ENCODE results near the gene TRAPPC10. TPM values are rescaled to one million over a fixed set of nuclear protein-coding genes. Genes with fewer than 3 reads are reported as not detected.

TRAPPC10 gene
- total and polyA plus RNA-seq, 2 donors (not counting 1 experiment from before 2014, with no cell fraction given): 15.4 to 22.0 TPM

DNA sequence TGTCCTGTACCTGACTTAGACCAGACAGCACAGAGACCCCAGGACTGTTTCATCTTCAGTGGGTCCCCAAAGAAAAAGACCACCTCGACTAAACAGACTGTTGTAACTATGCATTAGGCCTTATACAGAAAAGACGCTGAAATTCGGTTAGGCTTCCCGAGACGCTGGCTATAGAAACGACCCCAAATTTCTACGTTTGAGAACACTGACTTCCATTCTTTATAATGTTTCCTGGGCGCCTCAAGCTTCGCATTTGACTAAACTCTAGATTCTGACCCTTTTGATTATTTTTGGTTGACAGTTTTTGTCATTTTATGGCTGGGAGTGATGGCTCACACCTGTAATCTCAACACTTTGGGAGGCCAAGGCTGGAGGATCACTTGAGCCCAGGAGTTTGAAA lies 986 bp upstream of the TRAPPC10 start:
- H3K9me3 ChIP-seq (ENCODE audit: control insufficient read depth, insufficient read depth, low read depth, low read length): no peaks in the 10 kb centered on the region
- TF ChIP-seq EZH2 (IDR thresholded peaks at IDR 0.05; ENCODE audit: low read length, missing control alignments): no peak
- TF ChIP-seq, protein P1, sequence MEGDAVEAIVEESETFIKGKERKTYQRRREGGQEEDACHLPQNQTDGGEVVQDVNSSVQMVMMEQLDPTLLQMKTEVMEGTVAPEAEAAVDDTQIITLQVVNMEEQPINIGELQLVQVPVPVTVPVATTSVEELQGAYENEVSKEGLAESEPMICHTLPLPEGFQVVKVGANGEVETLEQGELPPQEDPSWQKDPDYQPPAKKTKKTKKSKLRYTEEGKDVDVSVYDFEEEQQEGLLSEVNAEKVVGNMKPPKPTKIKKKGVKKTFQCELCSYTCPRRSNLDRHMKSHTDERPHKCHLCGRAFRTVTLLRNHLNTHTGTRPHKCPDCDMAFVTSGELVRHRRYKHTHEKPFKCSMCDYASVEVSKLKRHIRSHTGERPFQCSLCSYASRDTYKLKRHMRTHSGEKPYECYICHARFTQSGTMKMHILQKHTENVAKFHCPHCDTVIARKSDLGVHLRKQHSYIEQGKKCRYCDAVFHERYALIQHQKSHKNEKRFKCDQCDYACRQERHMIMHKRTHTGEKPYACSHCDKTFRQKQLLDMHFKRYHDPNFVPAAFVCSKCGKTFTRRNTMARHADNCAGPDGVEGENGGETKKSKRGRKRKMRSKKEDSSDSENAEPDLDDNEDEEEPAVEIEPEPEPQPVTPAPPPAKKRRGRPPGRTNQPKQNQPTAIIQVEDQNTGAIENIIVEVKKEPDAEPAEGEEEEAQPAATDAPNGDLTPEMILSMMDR (conservative IDR thresholded peaks at IDR 0.05 in 1 of 2, IDR thresholded peaks at IDR 0.05 in 1 of 2; ENCODE audit: low read depth in 1 of 2, low read length in 2 of 2): no peak
- H3K4me3 ChIP-seq (replicated peaks in 1 of 4; ENCODE audit: control extremely low read depth in 1 of 4, insufficient read depth in 1 of 4, low read depth in 3 of 4, low read length in 4 of 4): peak overlapping the region in 3 of 4 experiments; percentile 65 to 80 (median 66)
- no peaks in the 10 kb centered on the region for H3K36me3 ChIP-seq (ENCODE audit: control insufficient read depth, insufficient read depth, low read length)
- peak overlapping the region; percentile 9 for H3K27ac ChIP-seq (ENCODE audit: insufficient read depth, low read length)
- peak overlapping the region; percentile 91 for H3K4me2 ChIP-seq (ENCODE audit: extremely low read depth, insufficient read depth, low read length)
- no peak overlapping the region for H2AFZ ChIP-seq (ENCODE audit: low read length)
- peaks cover 37% of the 10 kb centered on the region for H3K79me2 ChIP-seq (ENCODE audit: control insufficient read depth, insufficient read depth, low read length)
- no peaks in the 10 kb centered on the region for H3K27me3 ChIP-seq (ENCODE audit: control insufficient read depth, insufficient read depth, low read length)
- H3K9ac ChIP-seq (ENCODE audit: insufficient read depth, low read length): no peak overlapping the region
- H3K4me1 ChIP-seq (ENCODE audit: control insufficient read depth, extremely low read depth, insufficient read depth, low read length): peaks cover 8% of the 10 kb centered on the region
- DNase-seq (ENCODE audit: low read depth in 2 of 2): no peak
- H4K20me1 ChIP-seq (ENCODE audit: control insufficient read depth, extremely low read depth, insufficient read depth, low read length): peaks cover 2% of the 10 kb centered on the region

DNA sequence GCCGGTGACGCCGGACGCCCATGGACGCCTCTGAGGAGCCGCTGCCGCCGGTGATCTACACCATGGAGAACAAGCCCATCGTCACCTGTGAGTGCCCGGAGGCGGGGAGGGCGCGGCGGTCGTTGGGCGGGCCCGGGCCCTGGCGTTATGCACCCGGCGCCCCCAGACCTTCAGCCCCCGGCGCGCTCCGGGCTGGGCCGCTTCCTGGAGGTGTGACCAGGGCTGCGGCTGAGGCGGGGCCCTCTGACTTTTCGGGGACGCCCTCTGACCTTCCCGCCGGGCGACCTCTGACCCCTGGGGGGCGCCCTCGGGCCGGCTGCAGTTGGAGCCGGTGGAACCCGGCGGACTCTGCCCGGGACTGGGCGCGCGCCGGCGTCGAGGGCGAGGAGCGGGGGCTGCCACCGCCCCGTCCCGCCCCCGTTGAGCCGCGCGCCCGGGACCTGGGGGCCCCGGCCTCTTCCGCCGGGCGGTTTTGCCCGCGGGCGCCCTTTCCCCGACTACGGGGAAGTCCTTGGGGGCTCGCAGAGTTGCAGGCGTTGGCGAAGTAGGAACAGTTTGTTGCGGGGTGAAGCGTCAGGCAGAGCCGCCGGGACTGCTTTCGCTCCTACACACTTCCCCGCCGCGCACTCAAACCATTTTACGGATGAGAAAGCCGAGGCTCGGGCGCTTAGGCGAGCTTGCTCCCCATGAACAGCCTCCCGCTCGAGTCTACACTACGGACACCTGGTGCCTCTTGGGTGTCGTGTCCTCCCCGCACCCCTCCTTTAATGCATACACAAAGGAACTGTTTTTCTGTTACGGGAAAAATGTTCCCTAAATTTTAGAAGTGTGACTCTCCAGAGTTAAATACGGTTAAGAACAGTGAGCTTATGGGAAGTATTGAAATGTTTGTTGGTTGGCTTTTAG lies 618 bp downstream of the TRAPPC10 start:
- Histone ChIP-seq H4K20me1 (ENCODE audit: control insufficient read depth, extremely low read depth, insufficient read depth, low read length) (peaks cover 2% of the 10 kb centered on the region), H3K4me3 (replicated peaks in 1 of 4; ENCODE audit: control extremely low read depth in 1 of 4, insufficient read depth in 1 of 4, low read depth in 3 of 4, low read length in 4 of 4) (peak overlapping the region; percentile 46 to 80 (median 63)), H3K27ac (ENCODE audit: insufficient read depth, low read length) (peak overlapping the region; percentile 86), H3K9ac (ENCODE audit: insufficient read depth, low read length) (peak overlapping the region; percentile 83), H3K79me2 (ENCODE audit: control insufficient read depth, insufficient read depth, low read length) (peaks cover 50% of the 10 kb centered on the region), H3K27me3 (ENCODE audit: control insufficient read depth, insufficient read depth, low read length) (no peaks in the 10 kb centered on the region), H3K36me3 (ENCODE audit: control insufficient read depth, insufficient read depth, low read length) (no peaks in the 10 kb centered on the region), H2AFZ (ENCODE audit: low read length) (no peak overlapping the region), H3K4me1 (ENCODE audit: control insufficient read depth, extremely low read depth, insufficient read depth, low read length) (peaks cover 5% of the 10 kb centered on the region), H3K4me2 (ENCODE audit: extremely low read depth, insufficient read depth, low read length) (peak overlapping the region; percentile 73), H3K9me3 (ENCODE audit: control insufficient read depth, insufficient read depth, low read depth, low read length) (no peaks in the 10 kb centered on the region)
- peak; percentile 24 to 27 for DNase-seq (ENCODE audit: low read depth in 2 of 2)
- TF ChIP-seq, protein P1 (conservative IDR thresholded peaks at IDR 0.05 in 1 of 2, IDR thresholded peaks at IDR 0.05 in 1 of 2; ENCODE audit: low read depth in 1 of 2, low read length in 2 of 2): no peak
- no peak for TF ChIP-seq EZH2 (IDR thresholded peaks at IDR 0.05; ENCODE audit: low read length, missing control alignments)

DNA sequence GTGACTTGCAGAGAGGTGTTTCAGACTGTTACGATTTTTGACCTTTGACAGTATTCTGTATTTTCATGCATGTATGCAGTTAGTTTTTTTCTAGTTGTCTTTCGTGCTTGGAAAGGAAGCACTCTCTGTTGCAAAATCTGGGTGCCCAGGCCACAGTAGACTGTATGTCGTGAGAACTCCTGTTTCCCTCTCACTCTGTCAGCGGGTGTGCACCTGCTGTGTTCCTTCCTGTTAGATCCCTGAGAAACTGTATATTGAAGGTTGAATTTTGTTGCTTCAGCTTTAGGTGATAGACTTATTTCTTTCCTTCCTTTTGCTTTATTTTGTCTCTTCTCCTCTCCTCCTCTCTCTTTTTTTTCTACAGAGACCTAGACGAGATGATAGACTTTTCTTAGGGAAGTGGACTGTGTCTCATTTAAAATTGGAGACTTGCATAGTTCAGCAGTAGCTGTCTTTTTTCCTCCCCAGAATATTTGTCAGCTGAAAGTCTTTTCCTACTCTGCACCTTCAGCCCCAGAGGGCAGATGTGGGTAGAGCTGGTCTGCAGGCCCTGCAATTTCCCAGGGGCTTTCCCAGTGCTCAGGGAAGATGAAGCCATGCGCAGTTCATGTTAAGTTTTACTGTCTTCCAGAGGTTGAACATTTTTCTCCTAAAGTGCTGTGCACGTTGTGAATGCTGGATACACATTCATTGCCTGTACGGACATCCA lies 1.4 kb downstream of the TRAPPC10 start:
- H3K79me2 ChIP-seq (ENCODE audit: control insufficient read depth, insufficient read depth, low read length): peaks cover 56% of the 10 kb centered on the region
- H3K4me3 ChIP-seq (replicated peaks in 1 of 4; ENCODE audit: control extremely low read depth in 1 of 4, insufficient read depth in 1 of 4, low read depth in 3 of 4, low read length in 4 of 4): peak overlapping the region; percentile 46 to 80 (median 63)
- H3K27me3 ChIP-seq (ENCODE audit: control insufficient read depth, insufficient read depth, low read length): no peaks in the 10 kb centered on the region
- H3K27ac ChIP-seq (ENCODE audit: insufficient read depth, low read length): no peak overlapping the region
- DNase-seq (ENCODE audit: low read depth in 2 of 2): no peak
- H3K4me2 ChIP-seq (ENCODE audit: extremely low read depth, insufficient read depth, low read length): peak overlapping the region; percentile 73
- peaks cover 5% of the 10 kb centered on the region for H3K4me1 ChIP-seq (ENCODE audit: control insufficient read depth, extremely low read depth, insufficient read depth, low read length)
- H3K36me3 ChIP-seq (ENCODE audit: control insufficient read depth, insufficient read depth, low read length): no peaks in the 10 kb centered on the region
- H3K9ac ChIP-seq (ENCODE audit: insufficient read depth, low read length): no peak overlapping the region
- H4K20me1 ChIP-seq (ENCODE audit: control insufficient read depth, extremely low read depth, insufficient read depth, low read length): peaks cover 2% of the 10 kb centered on the region
- H2AFZ ChIP-seq (ENCODE audit: low read length): no peak overlapping the region
- TF ChIP-seq, protein P1 (conservative IDR thresholded peaks at IDR 0.05 in 1 of 2, IDR thresholded peaks at IDR 0.05 in 1 of 2; ENCODE audit: low read depth in 1 of 2, low read length in 2 of 2): no peak
- TF ChIP-seq EZH2 (IDR thresholded peaks at IDR 0.05; ENCODE audit: low read length, missing control alignments): no peak
- no peaks in the 10 kb centered on the region for H3K9me3 ChIP-seq (ENCODE audit: control insufficient read depth, insufficient read depth, low read depth, low read length)

Data from fibroblast of lung (primary cell).